UCSD-AML1 (cell line): ENCODE results near the gene EPB41L3.
"Not testable (repeated sequence)": the region's sequence is repeated elsewhere in the genome, so short reads cannot be mapped to it uniquely, and the experiment has no call there.

Experiments
- DNase-seq: peaks from one replicate; lab custom pipeline; 2025; ENCODE audit not compliant: unreplicated experiment; lab: John Stamatoyannopoulos, UW

EPB41L3 gene

GRCh38 chr18:5532066-5532465, 11.7 kb downstream of the EPB41L3 start:
- no peak for DNase-seq

- DNase-seq: no peak
These were observed 13.1 kb downstream of the EPB41L3 start for GRCh38 chr18:5530629-5531178.

- DNase-seq: no peak
These were observed 14.3 kb downstream of the EPB41L3 start for GRCh38 chr18:5529471-5529870.

GRCh38 chr18:5527603-5528002, 16.2 kb downstream of the EPB41L3 start:
- no peak for DNase-seq

GRCh38 chr18:5524660-5525059, 19.1 kb downstream of the EPB41L3 start:
- DNase-seq: no peak

- DNase-seq: no peak
These were observed 22.8 kb downstream of the EPB41L3 start for GRCh38 chr18:5521000-5521399.

GRCh38 chr18:5520464-5520863, 23.3 kb downstream of the EPB41L3 start:
- DNase-seq: no peak

GRCh38 chr18:5519448-5520298, 24.1 kb downstream of the EPB41L3 start:
- DNase-seq: no peak

GRCh38 chr18:5518899-5519371, 24.9 kb downstream of the EPB41L3 start:
- DNase-seq: no peak

- DNase-seq: no peak
These were observed 25.5 kb downstream of the EPB41L3 start for GRCh38 chr18:5518179-5518770.

GRCh38 chr18:5516841-5517240, 27.0 kb downstream of the EPB41L3 start:
- no peak for DNase-seq

GRCh38 chr18:5515011-5515784, 28.6 kb downstream of the EPB41L3 start:
- DNase-seq: no peak

- no peak for DNase-seq
These were observed 29.9 kb downstream of the EPB41L3 start for GRCh38 chr18:5513947-5514346.

- no peak for DNase-seq
These were observed 31.6 kb downstream of the EPB41L3 start for GRCh38 chr18:5512176-5512575.

- DNase-seq: not testable (repeated sequence)
These were observed 32.3 kb downstream of the EPB41L3 start for GRCh38 chr18:5511541-5511940.

GRCh38 chr18:5510135-5510846, 33.5 kb downstream of the EPB41L3 start:
- no peak for DNase-seq

- no peak for DNase-seq
These were observed 35.0 kb downstream of the EPB41L3 start for GRCh38 chr18:5508821-5509220.

GRCh38 chr18:5507756-5508155, 36.0 kb downstream of the EPB41L3 start:
- no peak for DNase-seq

- no peak for DNase-seq
These were observed 37.6 kb downstream of the EPB41L3 start for GRCh38 chr18:5506174-5506573.

GRCh38 chr18:5503740-5504139, 40.1 kb downstream of the EPB41L3 start:
- no peak for DNase-seq
